Left ventricle myocardium inferior (tissue), 1 donor: Measurements from ENCODE around the gene NTN3. TPM values are rescaled to one million over a fixed set of nuclear protein-coding genes. Genes with fewer than 3 reads are reported as not detected.

Experiments used
- DNase-seq: peaks from one replicate; pipeline ENCODE4 v3.0.0-alpha.2; 2020
- H3K27ac ChIP-seq: fragments of 200-600 bp; replicated peaks from 2 replicates; pipeline ENCODE4 v1.8.0; 2021
- H3K27me3 ChIP-seq: fragments of 200-600 bp; 2 replicates; pipeline ENCODE4 v1.8.0; 2021; ENCODE audit warnings: low read depth
- H3K36me3 ChIP-seq: fragments of 200-600 bp; 2 replicates; pipeline ENCODE4 v1.8.0; 2021
- H3K4me1 ChIP-seq: fragments of 200-600 bp; 2 replicates; pipeline ENCODE4 v1.8.0; 2021
- H3K4me3 ChIP-seq: fragments of 200-600 bp; 2 replicates; pipeline ENCODE4 v1.8.0; 2021; ENCODE audit warnings: mild to moderate bottlenecking, moderate library complexity
- H3K9me3 ChIP-seq: fragments of 200-600 bp; replicated peaks from 2 replicates; pipeline ENCODE4 v1.8.0; 2021
- intact Hi-C: fragments of 100-400 bp; cut with micrococcal nuclease; formaldehyde crosslinking; loops from one replicate; pipeline ENCODE4 v1.11.0; 2022
- total RNA-seq: library from RNA; stranded (reverse); fragmentation: NEBNext Ultra II Directional; extraction: Animal tissue kit (Norgen Biotek cat#: 25700); gene quantifications from one replicate; pipeline ENCODE4 v1.2.1, GENCODE V29; 2021
- TF ChIP-seq, protein P1 (sequence below): fragments of 200-600 bp; IDR thresholded peaks from 2 replicates; pipeline ENCODE4 v1.8.0; 2021; ENCODE audit warnings: antibody characterized with exemption, mild to moderate bottlenecking, borderline replicate concordance
- donor health status: DM: no; HTN: yes; CAD: no; lungs with severe emphysema.

The NTN3 gene
- total RNA-seq, 1 donor from 2014 or later, result 0.14 TPM

DNA sequence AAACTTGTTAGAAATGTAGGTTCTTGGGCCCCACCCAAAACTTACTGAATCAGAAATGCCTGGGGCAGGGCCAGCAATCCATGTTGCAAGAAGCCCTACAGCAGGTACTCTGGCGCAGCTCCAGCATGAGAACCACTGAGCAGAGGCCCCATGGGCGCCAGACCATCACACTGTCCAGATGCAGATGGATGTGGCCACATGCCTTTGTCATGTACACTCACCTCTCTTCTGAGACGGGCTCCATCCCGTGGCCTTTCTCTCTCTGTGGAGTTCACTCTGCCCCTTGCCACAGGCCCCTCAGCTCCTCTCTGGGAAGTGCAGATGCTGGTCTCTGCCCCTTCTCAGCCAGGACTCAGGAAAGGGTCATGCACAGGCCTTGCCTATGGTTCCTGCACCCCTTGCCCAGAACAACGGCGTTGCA is 44.1 kb upstream of the NTN3 start:
- H3K4me1 ChIP-seq, result peaks cover 23% of the 10 kb centered on the region
- DNase-seq, result no peak
- H3K9me3 ChIP-seq, result no peaks in the 10 kb centered on the region
- intact Hi-C loops, result no loop called here
- TF ChIP-seq, protein P1, sequence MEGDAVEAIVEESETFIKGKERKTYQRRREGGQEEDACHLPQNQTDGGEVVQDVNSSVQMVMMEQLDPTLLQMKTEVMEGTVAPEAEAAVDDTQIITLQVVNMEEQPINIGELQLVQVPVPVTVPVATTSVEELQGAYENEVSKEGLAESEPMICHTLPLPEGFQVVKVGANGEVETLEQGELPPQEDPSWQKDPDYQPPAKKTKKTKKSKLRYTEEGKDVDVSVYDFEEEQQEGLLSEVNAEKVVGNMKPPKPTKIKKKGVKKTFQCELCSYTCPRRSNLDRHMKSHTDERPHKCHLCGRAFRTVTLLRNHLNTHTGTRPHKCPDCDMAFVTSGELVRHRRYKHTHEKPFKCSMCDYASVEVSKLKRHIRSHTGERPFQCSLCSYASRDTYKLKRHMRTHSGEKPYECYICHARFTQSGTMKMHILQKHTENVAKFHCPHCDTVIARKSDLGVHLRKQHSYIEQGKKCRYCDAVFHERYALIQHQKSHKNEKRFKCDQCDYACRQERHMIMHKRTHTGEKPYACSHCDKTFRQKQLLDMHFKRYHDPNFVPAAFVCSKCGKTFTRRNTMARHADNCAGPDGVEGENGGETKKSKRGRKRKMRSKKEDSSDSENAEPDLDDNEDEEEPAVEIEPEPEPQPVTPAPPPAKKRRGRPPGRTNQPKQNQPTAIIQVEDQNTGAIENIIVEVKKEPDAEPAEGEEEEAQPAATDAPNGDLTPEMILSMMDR, result no peak
- H3K36me3 ChIP-seq, result peaks cover 2% of the 10 kb centered on the region
- H3K27me3 ChIP-seq, result no peaks in the 10 kb centered on the region
- H3K4me3 ChIP-seq, result no peak overlapping the region
- no peak overlapping the region for H3K27ac ChIP-seq

DNA sequence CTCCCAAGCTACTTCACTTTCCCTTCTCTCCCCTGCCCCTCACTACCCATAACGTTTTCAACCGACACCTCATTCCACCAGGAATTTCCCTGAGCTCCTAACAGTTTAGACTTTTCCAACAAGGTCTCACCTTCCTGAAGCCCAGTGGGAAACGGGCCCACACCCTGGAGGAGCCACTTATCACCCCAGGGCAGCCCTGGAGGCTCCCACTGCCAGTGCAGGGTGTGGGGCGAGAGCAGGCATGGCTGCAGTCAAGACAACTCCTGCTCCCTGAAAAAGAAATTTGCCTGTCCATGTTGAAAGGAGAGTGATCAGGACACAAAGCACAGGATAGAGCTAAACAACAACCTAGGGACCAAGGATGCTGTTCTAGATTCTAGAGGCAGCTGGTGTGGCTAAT is 43.6 kb upstream of the NTN3 start:
- H3K27me3 ChIP-seq, result no peaks in the 10 kb centered on the region
- no peak for DNase-seq
- no peak overlapping the region for H3K27ac ChIP-seq
- H3K9me3 ChIP-seq, result no peaks in the 10 kb centered on the region
- intact Hi-C loops, result no loop called here
- peaks cover 23% of the 10 kb centered on the region for H3K4me1 ChIP-seq
- TF ChIP-seq, protein P1, result no peak
- H3K4me3 ChIP-seq, result no peak overlapping the region
- peaks cover 7% of the 10 kb centered on the region for H3K36me3 ChIP-seq

DNA sequence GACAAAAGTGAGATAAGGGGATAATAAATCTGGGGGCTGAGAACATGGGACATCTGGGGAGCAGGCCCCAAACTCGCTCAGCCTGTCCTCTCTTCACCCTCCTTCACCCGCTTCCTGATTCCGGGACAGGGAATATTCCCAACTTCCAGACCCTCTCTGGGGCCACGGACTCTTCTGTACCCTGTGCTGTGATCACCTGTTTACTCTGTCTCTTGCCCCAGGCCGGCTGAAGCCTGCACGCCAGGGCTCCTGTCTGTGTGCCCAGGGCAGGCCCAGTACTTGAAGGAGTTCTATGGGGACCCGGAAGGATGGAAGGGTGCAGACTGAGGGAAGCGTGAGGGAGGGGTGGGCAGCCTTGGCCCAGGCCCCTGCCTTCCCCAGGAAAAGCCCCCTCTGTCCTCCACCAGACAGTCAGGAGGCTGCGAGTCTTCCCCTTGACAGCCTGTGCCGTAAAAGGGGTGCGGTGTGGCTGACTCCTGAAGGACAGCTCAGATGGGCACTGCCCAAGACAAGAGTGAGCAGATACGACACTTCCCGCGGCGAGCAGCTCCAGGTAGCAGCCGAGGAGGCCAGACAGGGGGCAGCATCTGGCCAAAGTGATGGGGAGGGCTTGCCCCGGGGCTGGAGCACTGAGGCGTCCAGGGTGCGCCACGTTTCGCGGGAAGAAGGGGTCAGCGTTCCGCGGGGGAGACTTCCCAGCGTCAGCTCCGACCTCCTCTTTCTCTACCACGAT is 42.9 kb upstream of the NTN3 start:
- TF ChIP-seq, protein P1, result peak; percentile 47
- H3K27ac ChIP-seq, result peak overlapping the region; percentile 76
- H3K9me3 ChIP-seq, result no peaks in the 10 kb centered on the region
- H3K4me3 ChIP-seq, result peak overlapping the region; percentile 91
- intact Hi-C loops, result no loop called here
- H3K27me3 ChIP-seq, result no peaks in the 10 kb centered on the region
- H3K4me1 ChIP-seq, result peaks cover 23% of the 10 kb centered on the region
- DNase-seq, result no peak
- peaks cover 11% of the 10 kb centered on the region for H3K36me3 ChIP-seq

DNA sequence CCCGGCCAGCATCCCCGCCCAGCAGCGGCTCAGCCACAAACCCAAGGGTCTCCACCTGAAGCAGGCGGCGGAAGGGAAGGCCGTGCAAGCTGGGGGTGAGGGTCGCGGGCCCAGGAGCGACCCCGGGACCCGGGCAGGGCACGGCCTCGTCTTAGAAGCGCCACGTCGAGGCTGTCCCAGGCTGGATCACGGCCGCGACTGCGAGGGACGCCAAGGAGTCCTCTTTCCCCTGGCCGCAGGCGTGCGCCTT is 42.4 kb upstream of the NTN3 start:
- peak overlapping the region; percentile 76 for H3K27ac ChIP-seq
- H3K36me3 ChIP-seq, result peaks cover 16% of the 10 kb centered on the region
- H3K9me3 ChIP-seq, result no peaks in the 10 kb centered on the region
- H3K4me3 ChIP-seq, result peak overlapping the region; percentile 91
- intact Hi-C loops, result no loop called here
- no peak for DNase-seq
- H3K27me3 ChIP-seq, result no peaks in the 10 kb centered on the region
- H3K4me1 ChIP-seq, result peaks cover 23% of the 10 kb centered on the region
- TF ChIP-seq, protein P1, result no peak

DNA sequence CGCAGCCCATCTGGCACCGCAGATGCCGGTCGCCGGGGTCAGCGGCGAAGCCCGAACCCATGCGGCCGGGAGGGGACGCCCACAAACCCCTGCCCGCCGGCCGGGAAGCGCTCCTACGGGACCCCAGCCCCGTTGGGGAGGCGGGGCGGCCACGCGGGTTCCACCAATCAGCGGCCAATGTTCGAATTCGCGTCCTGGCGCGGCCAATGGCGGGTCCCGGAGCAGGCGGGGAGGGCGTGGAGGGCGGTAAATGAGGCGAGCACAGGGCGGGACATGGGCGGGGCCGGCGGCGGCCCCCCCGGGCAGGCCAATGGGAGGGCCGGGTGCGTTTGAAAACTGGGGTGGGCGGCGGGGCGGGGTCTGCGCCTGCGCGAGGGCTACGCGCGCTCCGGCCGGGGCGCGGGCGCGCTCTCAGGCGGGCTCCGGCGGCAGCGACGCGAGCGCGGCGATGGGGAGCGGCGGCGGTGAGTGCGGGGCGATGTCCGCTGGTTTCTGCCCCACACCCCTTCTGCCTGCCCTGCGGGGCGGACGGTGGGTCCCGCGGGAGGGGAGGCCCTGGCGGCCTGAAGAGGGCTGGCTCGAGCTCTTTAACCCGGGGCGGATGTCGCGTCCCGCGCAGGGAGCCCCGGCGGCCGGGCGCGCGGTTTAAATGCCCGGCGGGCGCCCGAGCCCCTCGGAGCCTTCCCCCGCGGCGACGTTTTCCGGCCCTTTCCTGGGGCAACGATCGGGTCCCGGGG is 41.9 kb upstream of the NTN3 start, which contains the start of gene CCNF:
Gene CCNF (plus strand): TSS at position 414 of the 737 bp plus-strand sequence. CDS start 35 bp downstream, at position 449.
- H3K27ac ChIP-seq, result peak within 1 kb of the TSS; percentile 82
- intact Hi-C loops, result no loop called here

More for the DNA sequence above, 41.9 kb upstream of the NTN3 start, which contains the start of gene CCNF:
- peaks cover 23% of the 10 kb centered on the region for H3K4me1 ChIP-seq
- H3K27me3 ChIP-seq, result no peaks in the 10 kb centered on the region
- H3K36me3 ChIP-seq, result peaks cover 16% of the 10 kb centered on the region
- DNase-seq, result peak; percentile 98
- H3K4me3 ChIP-seq, result peak within 1 kb of the TSS; percentile 91
- TF ChIP-seq, protein P1, result peak; percentile 37
- no peaks in the 10 kb centered on the region for H3K9me3 ChIP-seq
